Fibroblast of the conjunctiva (primary cell): ENCODE data around the gene SBK2.
"Not testable (repeated sequence)": the region's sequence is repeated elsewhere in the genome, so short reads cannot be mapped to it uniquely, and the experiment has no call there.

ENCODE experiments used
- DNase-seq: peaks from one replicate; pipeline ENCODE4 v3.0.0-alpha.2; 2010; ENCODE audit warnings: low read depth

The SBK2 gene

DNA sequence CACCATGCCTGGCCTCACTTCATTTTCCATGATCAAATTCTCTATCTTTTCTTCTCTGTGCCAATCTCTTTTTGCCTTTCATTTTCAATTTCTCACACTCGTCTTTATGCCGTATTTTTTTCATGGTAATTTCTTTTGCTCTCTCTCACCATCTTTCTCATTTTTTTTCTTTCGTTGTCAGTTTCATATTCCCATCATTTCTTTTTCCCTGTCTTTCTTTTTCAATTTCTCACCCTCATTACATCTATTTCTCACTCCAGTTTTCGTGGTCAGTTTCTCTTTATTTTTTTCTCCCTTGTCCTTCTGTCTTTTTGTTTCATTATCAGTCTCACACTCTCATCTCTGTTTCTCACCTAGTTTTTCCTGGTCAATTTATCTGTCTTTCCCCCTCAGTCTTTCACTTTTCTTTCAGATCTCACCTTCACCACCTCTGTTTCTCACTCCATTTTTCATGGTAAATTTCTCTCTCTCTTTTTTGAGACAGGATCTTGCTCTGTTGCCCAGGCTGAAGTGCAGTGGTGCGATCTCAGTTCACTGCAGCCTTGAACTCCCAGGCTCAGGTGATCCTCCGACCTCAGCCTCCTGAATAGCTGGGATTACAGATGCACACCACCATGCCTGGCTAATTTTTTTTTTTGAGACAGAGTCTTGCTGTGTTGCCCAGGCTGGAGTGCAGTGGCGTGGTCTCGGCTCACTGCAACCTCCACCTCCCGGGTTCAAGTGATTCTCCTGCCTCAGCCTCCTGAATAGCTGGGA lies 34.6 kb downstream of the SBK2 start:
- DNase-seq = no peak

DNA sequence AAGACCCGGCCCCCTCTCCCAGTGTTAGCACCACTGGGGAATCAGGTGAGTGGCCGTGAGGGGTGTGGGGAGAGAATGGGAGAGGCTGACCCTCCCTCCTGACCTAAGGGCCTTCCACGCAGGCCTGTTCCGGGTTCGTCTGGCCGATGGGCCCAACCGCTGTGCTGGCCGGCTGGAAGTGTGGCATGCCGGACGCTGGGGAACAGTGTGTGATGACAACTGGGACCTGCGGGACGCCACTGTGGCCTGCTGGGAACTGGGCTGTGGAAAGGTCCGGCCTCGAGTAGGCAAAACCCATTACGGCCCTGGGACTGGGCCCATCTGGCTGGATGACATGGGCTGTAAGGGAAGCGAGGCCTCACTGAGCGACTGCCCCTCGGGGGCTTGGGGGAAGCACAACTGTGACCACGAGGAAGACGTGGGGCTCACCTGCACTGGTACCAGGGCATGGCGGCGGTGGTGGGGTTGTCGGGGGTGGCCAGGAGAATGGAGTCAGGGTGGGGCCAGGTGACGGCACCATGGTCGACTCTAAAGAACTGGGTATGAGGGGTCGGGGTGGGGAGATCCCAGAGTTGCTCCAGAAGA lies 36.5 kb downstream of the SBK2 start:
- DNase-seq = no peak

DNA sequence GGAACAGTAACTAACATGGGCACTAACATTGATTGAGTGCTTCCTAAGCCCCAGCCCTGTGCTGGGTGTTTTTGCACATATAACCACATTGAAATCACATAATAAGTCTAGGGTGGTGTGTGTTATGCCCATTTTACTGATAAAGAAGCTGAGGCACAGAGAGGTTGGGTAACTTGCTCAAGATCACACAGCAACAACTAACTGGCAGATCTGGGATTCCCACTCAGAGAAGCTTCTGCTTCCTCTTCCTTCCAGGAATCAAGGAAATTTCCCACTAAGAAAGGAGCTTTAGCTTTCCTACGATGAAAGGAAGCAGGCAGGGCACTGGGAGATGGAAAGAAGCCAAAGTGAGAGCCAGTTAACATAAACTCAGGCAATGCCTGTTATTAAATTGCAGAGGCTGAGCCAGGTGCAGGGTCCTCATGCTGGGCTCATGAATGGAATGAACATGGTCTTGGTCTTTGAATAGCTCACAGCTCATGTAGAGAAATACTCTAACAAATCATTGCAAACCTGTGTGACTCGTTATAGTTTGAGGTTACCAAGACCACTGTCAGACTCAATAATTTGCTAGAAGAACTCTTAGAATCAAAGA lies 38.6 kb downstream of the SBK2 start:
- DNase-seq = no peak

DNA sequence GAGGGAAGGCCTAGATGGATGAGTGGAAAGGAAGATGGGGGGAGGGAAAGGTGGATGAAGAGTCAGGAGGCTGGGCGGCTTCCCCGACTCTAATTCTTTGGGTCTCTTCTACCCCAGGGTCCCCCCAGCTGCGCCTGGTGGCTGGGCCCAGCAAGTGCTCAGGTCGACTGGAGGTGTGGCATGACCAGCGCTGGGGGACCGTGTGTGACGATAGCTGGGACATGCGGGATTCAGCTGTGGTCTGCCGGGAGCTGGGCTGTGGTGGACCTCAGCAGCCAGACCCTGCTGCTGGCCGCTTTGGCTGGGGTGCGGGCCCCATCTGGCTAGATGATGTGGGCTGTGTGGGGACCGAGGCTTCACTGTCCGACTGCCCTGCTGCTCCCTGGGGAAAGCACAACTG lies 39.2 kb downstream of the SBK2 start:
- DNase-seq = no peak

DNA sequence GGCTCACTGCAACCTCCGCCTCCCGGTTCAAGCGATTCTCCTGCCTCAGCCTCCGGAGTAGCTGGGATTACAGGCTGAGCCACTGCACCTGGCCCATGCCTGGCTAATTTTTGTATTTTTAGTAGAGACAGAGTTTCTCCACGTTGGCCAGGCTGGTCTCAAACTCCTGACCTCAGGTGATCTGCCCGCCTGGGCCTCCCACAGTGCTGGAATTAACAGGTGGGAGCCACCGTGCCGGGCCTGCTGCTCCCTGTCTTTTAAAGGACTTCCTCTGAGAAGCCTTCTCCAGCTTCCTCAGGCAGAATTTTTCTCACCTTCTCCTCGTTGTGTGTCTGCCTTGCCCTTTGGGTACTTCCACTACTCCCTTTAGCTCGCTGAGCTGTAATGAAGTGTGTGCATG lies 40.1 kb downstream of the SBK2 start:
- DNase-seq = not testable (repeated sequence)

DNA sequence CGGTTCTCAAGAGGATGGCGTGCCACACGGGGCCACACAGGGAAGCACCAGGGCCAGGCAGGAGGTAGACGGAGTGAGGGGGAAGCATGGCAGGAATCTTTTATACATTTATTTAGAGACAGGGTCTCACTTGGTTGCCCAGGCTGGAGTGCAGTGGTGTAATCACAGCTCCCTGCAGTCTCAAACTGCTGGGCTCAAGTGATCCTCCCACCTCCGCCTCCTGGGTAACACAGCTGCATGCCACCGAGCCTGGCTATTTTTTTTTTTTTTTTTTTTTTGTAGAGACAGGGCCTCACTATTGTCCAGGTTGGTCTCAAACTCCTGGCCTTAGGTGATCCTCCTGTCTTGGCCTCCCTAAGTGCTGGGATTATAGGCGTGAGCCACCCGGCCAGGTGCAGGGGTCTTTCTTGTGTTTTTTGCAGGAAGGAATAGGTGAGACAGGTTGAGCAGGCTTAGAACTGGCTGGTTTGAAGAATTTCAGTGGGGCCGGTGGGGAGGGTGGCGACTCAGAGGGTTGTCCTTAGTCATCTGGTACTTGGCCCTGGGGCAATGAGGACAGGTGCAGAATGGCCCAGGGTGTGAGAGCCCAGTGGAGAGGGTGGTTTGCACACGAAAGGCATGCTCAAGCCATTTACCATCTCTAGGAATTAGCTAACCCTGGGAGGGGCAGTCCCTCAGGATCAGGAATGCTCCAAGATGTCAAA lies 41.1 kb downstream of the SBK2 start:
- DNase-seq = no peak

DNA sequence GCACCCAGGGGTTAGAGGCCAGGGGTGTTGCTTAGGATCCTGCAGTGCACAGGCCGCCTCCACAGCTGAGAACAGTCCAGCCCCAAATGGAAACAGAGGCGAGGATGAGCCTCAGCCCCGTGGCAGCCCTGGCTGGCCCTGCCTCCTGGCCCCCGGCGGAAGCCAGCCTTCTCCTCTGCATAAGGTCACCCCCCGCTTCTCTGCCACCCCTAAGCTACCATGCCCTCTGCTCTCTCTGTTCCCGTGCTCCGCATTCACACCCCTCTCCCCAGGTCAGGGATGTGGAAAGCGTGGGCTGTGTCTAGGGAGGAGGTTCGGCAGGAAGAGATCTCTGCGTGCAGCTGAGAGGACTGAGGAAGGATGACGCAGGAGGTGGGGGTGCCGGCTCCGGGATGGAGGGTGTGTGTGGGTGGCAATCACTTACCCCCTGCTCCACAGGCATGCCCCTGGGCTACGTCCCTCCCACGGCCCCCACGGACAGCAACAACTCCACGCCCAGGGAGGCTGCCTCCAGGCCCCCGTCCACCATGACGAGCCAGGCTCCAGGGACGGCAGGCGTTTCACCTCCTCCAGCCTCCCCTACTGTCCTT lies 42.7 kb downstream of the SBK2 start:
- DNase-seq = no peak

DNA sequence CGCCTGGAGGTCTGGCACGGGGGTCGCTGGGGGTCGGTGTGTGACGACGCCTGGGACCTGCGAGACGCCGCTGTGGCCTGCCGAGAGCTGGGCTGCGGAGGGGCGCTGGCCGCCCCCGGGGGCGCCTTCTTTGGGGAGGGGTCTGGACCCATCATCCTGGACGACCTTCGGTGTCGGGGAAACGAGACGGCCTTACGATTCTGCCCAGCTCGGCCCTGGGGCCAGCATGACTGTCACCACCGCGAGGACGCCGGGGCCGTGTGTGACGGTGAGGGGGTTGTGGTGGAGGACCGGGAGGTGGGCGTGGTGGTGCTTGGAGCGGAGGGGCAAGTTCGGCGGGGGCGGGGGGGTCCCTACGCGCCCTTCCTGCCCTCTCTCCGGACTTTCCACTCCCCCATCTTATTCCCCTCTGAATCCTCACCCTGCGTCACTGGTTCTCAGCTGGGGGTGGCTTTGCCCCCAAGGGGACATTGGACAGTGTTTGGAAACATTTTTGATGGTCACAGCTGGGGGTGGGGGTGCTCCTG lies 43.2 kb downstream of the SBK2 start:
- DNase-seq = no peak

DNA sequence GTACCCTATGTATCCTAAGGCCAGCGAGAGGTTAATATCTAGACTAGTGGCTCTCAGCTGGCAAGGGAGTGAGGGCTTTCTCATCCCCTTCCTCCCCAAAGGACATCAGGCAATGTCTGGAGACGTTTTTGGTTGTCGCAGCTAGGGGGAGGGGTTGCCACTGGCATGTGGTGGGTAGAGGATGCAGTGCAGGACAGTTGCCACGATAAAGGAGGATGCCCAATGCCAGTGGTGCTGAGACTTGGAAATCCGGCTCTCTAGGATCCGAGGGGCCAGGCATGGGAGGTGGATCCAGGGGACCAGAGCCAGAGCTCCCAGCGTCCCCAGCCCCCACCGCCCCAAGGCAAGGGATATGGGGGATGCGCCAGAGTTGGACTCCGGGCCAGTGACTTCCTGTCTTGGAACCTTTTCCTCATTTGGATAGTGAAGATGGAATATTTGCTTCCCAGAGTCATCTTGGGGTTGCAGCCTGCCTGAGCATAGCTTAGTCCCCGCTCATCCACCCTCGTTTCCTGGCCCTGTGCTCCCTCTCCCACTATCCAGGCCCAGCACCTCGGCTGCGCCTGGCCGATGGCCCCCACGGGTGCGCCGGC lies 43.8 kb downstream of the SBK2 start:
- no peak for DNase-seq

DNA sequence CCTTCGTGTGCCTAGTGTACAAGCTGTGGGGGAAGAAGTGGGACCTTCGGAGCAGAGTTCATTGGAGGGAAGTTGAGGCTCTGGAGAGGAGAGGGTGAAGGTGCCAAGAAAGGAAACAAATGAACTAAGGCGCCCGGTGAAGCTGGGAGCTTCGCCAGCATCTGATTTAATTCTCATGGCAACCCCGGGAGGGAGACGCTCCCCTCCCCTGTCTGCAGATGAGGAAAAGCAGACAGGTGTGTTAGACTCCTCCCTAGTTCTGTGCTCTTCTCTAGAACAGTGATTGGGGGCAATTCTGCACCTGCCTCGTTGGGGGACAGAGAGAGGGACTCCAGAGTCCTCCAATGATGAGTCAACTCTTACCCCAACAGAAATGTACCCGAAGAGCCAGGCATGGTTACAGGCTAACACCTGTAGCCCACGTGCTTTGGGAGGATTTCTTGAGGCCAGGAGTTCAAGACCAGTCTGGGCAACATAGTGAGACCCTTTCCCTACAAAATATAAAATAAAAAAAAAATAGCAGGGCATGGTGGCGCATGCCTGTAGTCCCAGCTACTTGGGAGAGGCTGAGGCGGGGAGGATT lies 44.5 kb downstream of the SBK2 start:
- no peak for DNase-seq

DNA sequence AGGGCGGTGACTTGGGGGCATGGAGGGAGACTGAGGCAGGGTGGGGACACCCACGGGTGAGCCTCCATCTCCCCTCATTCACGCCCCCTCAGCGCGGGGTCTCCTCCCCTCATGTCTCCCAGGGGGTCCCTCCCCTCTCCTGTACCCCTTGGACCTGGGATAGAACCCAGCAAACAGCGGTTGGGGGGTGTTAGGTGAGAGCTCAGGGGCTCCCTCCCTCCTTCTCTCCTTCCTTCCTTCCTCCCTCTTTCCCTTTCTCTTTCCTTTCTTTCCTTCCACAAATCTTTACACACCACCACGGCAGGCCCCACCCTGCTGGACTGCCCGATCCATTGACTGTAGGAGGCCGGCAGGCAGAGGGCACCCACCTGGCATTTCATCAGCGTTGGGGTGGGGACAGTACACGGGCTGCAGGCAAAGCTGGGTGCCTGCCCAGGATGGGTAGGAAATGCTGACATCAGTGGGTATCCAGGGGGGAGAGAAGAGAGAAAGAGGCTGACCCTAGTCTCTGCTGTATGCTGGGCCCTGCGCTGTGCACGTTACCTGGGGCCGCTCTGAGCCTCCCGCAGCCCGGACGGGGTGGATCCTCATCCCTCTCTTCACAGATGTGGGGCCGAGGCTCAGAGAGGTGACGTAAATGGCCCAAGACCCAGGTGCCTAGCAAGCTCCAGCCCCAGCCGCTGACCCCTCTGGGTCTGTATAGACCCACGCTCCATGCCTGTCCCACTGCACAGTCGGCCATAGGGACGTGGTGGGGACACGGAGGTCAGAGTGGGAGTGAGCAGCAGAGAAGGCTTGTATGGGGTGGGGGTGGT lies 45.2 kb downstream of the SBK2 start:
- DNase-seq = no peak

DNA sequence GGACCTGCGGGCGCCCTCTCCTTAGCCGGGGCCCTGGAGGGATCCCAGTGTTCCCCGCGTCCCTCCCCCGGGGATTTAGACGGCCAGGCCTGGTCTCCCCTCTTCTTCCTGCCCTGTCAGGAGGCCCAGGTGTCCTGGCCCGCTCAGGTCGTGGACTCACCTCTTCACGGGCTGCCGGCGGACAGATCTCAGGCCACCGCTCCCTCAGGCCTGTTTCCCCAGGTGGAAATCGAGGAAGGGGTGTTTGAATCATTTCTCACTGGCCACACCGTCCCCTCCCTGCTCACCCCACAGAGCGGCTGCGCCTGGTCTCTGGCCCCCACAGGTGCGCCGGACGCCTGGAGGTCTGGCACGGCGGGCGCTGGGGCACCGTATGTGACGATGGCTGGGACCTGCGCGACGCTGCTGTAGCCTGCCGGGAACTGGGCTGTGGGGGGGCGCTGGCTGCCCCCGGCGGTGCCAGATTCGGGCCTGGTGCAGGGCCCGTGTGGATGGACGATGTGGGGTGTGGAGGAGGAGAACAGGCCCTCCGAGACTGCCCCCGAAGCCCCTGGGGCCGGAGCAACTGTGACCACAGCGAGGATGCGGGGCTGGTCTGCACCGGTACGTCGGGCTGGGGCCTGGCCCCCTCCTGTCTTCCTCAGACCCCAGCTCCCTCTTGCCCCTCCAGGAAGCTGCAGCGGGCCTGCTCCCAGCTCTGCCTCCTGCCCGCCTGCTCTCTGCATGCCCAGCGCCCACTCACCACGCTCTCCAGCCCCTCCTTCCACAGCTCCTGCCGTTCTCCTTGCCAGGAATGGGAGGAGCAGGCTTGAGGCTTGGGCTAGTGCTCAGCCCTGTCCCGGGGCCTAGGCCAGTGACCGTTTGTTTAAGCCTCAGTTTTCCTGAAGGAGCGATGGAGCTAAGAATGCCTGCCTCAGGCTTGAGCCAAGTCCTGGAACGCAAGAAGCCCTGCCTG lies 46.2 kb downstream of the SBK2 start:
- no peak for DNase-seq

DNA sequence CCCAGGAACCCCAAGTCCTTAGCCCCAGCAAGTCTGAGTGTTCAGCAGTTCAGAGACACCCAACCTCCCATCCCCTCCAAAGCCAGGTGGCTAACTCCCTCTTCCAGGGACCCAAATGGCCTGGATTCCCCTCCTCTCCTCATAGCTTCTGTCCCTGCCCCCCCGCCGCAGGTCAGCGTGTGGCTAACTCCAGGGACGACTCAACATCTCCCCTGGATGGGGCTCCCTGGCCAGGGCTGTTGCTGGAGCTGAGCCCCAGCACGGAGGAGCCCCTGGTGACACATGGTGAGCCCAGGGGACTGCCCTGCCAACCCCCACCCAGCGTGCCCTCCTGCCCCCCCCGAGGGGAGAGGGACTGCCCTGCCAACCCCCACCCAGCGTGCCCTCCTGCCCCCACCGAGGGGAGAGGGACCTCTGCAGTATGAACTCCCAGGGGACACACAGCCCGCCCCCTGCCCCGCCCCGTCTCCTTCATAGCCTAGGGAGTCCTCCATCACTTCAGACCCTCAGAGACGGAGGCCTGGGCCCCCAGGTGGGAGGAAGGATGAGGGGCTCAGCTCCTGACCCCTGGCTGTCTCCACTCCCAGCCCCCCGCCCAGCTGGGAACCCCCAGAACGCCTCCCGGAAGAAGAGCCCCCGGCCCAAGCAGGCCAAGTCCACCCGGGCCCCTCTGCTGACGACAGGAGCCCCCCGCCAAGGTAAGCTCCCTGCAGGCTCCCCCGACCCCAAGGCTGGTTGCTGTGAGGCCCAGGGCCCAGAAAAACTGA lies 47.0 kb downstream of the SBK2 start:
- no peak for DNase-seq

DNA sequence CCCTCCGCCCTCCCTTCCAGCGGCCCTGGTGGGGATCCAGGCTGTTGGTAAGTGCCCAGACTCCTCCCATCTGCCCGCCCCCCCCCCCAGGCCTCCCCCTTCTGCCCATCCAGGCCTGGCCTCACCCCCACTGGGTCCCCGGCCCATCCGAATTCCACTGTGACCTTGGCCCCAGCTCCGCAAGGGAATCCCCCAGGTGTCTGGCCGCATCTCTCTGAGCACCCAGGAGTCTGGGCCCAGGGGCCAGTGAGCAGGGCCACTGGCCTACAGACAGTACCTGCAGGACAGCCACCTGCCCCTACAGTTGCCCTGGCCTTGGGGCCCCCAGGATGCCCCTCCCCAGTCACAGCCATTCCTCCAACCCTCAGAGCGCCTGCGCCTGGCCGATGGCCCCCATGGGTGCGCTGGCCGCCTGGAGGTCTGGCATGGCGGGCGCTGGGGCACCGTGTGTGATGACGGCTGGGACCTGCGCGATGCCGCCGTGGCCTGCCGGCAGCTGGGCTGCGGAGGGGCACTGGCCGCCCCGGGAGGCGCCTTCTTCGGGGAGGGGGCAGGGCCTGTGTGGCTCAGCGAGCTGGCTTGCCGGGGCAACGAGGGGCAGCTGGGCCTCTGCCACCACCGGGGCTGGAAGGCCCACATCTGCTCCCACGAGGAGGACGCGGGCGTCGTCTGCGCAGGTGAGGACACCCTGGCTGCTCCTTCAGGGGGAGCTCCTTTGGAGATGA lies 47.8 kb downstream of the SBK2 start:
- DNase-seq = no peak

DNA sequence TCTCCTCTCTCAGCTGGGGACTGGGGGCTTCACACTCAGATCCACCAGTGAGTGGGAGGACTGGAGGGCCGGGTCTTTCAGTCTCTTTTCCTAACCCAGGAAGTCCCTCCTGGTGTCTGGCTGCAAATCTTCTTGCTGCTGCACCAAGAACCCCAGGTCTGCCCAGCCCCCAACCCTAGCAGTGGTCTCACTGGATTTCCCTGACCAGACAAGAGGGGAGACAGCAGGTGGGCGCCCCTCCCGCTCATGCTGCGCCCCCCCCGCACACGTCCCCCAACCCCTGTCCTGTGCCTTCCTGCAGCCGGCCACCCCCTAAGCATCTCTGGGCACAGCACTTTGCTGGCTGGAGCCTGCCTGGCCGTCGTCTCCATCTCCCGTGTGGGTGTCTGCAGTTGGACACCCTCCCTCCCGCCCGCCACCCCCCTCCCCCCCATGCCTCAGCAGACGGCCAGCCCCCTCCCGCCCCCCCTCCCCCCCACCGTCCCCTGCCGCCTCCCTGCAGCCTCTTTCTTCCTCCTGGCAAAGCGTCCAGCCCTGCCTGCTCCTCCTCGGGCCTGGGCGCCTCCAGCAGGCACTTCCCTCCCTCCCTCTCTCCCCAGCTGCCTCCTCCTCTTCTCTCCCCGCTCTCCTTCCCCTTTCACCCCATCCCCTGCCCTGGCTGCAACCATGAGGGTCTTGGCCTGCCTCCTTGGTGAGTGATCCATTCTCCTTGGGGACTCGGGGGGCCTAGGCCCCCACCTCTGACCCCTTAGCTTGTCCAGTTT lies 48.8 kb downstream of the SBK2 start, which contains the start of gene SSC5D:
SSC5D (plus strand) TSS at position 513 of the 764 bp plus-strand sequence; CDS start at position 667, 154 bp downstream.
- DNase-seq = peak; percentile 43

DNA sequence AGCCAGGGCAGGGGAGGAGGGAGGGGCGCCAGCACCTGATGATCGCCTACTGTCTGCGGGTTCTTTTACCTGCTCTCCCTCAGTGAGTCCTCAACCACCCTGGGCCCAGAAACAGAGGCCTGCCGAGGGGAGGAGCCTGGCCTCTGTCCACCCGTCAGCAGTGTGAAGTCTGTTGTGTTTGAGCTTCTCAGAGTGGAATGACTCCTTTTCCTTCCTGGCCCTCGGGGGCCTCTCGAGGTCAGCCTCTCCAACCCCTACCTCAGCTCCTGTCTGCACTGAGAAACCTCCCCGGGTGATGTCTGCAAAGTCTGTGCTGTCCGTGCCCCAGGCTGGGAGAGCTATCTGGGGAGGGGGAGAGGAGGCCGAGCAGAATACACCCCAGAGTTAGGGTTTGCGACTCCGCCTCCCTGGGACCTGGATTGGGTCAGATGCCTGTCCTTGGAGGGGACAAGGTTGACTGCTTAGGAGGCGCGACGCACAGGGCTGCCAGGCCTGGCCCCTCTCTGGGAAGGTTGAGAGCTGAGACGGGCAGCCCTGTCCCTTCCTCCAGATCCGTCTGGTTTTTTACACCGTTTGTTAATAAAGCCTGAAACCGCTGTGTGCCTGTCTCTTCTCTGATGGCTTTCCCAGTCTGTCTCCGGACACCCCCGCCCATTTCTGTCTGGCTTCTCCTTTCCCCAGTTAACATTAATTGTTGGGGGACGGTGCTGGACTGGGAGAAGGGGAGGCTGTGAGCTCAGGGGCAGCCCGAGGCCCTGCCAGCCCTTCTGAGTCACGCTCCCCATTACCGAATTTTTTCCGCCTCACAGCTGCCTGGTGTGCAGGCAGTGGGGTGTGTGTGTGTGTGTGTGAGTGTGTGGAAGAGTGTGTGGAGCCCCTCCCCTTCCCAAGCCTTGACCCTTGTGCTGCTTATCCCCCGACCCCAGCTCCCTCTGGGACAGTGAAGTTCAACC lies 49.7 kb downstream of the SBK2 start:
- peak; percentile 92 for DNase-seq
